NCI-H2107 treated with DMSO at 0.1 percent for 48 hours (cell line): ENCODE measurements around the gene ENO3.
A peak's percentile ranks its signal among the peaks of the same experiment; 100 is the strongest.

Source experiments
- DNase-seq: peaks from one replicate; lab custom pipeline; 2025; ENCODE audit not compliant: unreplicated experiment; lab: John Stamatoyannopoulos, UW

Gene ENO3

GRCh38 chr17:4949321-4950074, 1.4 kb upstream of the ENO3 start:
- DNase-seq, result no peak

- DNase-seq, result no peak
Observed at GRCh38 chr17:4950075-4950745, 709 bp upstream of the ENO3 start.

GRCh38 chr17:4951486-4951885, 567 bp downstream of the ENO3 start:
- DNase-seq, result no peak

- DNase-seq, result no peak
Observed at GRCh38 chr17:4953451-4953961, 2.6 kb downstream of the ENO3 start.

GRCh38 chr17:4955091-4955490, 4.2 kb downstream of the ENO3 start:
- no peak for DNase-seq

GRCh38 chr17:4956493-4957061, 5.7 kb downstream of the ENO3 start:
- DNase-seq, result no peak

- peak; percentile 7 for DNase-seq
Observed at GRCh38 chr17:4958102-4958501, 7.2 kb downstream of the ENO3 start.

- DNase-seq, result no peak
Observed at GRCh38 chr17:4959261-4959965, 8.5 kb downstream of the ENO3 start.

- no peak for DNase-seq
Observed at GRCh38 chr17:4960279-4960922, 9.5 kb downstream of the ENO3 start.

GRCh38 chr17:4965311-4965986, 14.5 kb downstream of the ENO3 start:
- DNase-seq, result no peak

- DNase-seq, result peak; percentile 97
Observed at GRCh38 chr17:4966844-4967538, 16.1 kb downstream of the ENO3 start.

GRCh38 chr17:4967539-4968485, 16.9 kb downstream of the ENO3 start, which contains the start of gene SPAG7:
SPAG7 (minus strand) TSS chr17:4967817; CDS start chr17:4967804, 13 bp downstream.
- DNase-seq, result peak; percentile 72

GRCh38 chr17:4968486-4969046, 17.6 kb downstream of the ENO3 start:
- no peak for DNase-seq

- DNase-seq, result no peak
Observed at GRCh38 chr17:4969047-4969550, 18.2 kb downstream of the ENO3 start.

GRCh38 chr17:4969551-4970173, 18.7 kb downstream of the ENO3 start:
- DNase-seq, result no peak

GRCh38 chr17:4970273-4970672, 19.4 kb downstream of the ENO3 start:
- DNase-seq, result no peak

GRCh38 chr17:4971826-4972225, 20.9 kb downstream of the ENO3 start:
- DNase-seq, result no peak

- DNase-seq, result no peak
Observed at GRCh38 chr17:4972322-4972721, 21.4 kb downstream of the ENO3 start.
